Retinal pigment epithelial cell (primary cell): ENCODE measurements around the gene C9orf152.

ENCODE experiments used
- DNase-seq: peaks from one replicate; pipeline ENCODE4 v3.0.0-alpha.2; 2010; ENCODE audit warnings: low read depth
- H3K4me3 ChIP-seq: 2 replicates; pipeline ENCODE4 v1.5.1; 2011; ENCODE audit warnings: mild to moderate bottlenecking, low read length, control low read depth, moderate library complexity
- TF ChIP-seq, protein P1 (sequence below): conservative IDR thresholded peaks from 2 replicates; pipeline ENCODE4 v1.5.1; 2011; ENCODE audit warnings: low read depth, low read length, control low read depth, inconsistent platforms

The C9orf152 gene

GRCh38 chr9:110208031-110208430 lies at the start of gene C9orf152:
C9orf152 (minus strand) TSS chr9:110208159; CDS start chr9:110207579, 580 bp downstream.
- TF ChIP-seq, protein P1, sequence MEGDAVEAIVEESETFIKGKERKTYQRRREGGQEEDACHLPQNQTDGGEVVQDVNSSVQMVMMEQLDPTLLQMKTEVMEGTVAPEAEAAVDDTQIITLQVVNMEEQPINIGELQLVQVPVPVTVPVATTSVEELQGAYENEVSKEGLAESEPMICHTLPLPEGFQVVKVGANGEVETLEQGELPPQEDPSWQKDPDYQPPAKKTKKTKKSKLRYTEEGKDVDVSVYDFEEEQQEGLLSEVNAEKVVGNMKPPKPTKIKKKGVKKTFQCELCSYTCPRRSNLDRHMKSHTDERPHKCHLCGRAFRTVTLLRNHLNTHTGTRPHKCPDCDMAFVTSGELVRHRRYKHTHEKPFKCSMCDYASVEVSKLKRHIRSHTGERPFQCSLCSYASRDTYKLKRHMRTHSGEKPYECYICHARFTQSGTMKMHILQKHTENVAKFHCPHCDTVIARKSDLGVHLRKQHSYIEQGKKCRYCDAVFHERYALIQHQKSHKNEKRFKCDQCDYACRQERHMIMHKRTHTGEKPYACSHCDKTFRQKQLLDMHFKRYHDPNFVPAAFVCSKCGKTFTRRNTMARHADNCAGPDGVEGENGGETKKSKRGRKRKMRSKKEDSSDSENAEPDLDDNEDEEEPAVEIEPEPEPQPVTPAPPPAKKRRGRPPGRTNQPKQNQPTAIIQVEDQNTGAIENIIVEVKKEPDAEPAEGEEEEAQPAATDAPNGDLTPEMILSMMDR: no peak
- DNase-seq: no peak
- H3K4me3 ChIP-seq: no peak within 1 kb of the TSS

DNA sequence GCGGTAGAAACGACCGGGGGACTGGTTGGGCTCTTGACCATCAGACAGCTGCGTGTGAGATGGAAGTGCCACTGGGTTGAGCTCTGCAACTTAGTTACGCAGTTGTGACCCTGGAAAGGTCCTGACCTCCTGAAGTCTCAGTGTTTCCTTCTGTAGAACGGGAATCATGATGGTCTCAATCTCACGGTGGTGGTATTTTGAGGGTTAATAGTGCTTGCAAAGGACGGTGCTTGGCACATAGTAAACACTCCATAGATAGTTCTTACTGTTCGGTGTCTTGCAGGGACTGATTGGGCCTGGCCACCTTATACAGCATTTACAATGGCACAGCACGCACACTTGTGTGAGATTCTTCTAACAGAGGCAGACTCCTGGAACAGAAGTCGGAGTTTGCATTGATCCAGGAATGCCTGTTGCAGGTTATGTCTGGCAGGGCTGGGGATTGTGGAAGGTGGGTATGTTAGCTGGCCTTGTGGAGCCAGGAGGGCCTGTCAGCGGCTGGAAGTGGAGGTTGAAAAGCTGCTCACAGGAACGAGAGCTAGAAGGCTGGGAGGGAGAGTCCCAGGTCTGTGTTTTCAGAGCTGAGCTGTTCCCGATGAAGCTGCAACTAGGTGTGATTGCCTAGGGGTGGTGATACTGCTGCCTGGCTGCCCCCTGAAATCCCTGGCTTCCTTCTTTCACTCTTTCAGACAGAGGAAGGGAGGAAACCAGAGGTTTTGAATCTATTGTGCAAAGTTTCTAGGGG lies 49.3 kb upstream of the C9orf152 start:
- H3K4me3 ChIP-seq: peak overlapping the region; percentile 83

GRCh38 chr9:110256380-110257096 lies 48.6 kb upstream of the C9orf152 start, which contains the start of gene TXN:
TXN (minus strand) TSS chr9:110256507; CDS start chr9:110256435, 72 bp downstream.
- TF ChIP-seq, protein P1: no peak
- DNase-seq: peak; percentile 48
- peak within 1 kb of the TSS; percentile 83 for H3K4me3 ChIP-seq

More for the DNA sequence above, 49.3 kb upstream of the C9orf152 start:
- DNase-seq: no peak
- TF ChIP-seq, protein P1: no peak

DNA sequence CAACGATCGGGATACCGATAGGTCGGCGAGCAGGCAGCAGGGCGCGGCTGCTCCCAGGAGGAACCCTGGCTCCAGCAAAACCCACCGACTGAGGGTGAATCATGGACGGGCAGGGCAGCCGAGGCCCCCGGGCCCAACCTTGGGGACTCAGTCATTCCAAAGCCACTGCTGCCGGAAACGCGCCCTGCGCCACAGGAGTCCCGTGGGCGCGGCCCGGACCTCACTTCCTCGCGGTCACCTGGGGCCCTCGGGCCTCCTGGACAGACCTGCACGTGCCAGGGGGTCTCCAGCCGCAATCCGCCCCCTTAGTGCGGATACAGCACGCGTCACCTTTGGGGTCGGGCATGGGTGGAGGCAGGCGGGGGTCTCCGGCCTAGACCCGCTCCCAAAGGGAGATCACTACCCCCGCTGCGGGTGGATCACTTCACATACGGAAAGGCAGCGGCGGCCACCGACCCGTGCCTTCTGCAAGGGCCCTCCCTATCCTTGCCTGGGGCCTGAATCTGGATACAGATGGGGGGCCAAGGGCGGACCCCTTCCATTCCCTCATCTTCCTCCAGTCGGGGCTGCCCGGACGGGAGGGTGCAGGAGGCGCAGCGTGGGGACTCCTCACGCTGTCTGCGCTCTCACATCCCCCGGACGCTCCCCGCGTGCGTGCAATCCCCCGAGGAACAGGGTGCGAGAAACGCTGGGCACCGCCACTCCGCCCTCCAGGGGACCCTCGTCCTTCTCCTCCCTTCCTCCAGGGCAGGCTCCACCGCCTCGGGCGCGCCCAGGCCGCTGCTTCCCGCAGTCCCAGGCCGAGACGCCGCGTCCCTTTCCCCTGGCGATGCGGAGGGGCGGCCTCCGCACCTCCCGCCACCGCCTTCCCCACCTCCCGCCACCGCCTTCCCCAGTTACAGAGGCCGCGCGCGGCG lies 47.8 kb upstream of the C9orf152 start:
- TF ChIP-seq, protein P1: peak; percentile 2

DNA sequence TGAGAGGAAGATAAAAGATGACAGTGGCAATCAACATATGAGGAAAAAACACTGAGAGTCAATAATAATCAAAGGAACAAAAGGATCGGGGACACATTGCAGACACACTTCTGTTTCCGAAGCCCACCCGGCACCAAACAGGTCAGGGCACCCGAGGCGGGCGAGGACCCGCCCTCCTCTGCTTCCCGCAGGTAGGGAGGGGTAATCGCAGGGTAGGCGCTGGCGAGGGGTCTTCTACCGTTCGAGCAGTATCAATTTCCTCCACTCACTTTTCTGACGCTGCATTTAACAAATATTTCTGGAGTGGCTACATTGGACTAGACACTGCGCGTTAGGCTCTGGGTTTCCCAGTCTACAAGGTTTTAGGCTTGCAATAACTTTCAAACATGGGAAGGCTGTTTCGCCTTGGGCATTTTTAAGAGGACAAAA lies 47.1 kb upstream of the C9orf152 start:
- H3K4me3 ChIP-seq: peak overlapping the region; percentile 83
- no peak for DNase-seq
- TF ChIP-seq, protein P1: no peak

More for the DNA sequence above, 47.8 kb upstream of the C9orf152 start:
- DNase-seq: no peak
- H3K4me3 ChIP-seq: peak overlapping the region; percentile 83

GRCh38 chr9:110254500-110254899 lies 46.5 kb upstream of the C9orf152 start:
- peak overlapping the region; percentile 83 for H3K4me3 ChIP-seq
- DNase-seq: no peak
- TF ChIP-seq, protein P1: no peak
